ENCODE results near the gene HSDL1.

The HSDL1 gene

DNA sequence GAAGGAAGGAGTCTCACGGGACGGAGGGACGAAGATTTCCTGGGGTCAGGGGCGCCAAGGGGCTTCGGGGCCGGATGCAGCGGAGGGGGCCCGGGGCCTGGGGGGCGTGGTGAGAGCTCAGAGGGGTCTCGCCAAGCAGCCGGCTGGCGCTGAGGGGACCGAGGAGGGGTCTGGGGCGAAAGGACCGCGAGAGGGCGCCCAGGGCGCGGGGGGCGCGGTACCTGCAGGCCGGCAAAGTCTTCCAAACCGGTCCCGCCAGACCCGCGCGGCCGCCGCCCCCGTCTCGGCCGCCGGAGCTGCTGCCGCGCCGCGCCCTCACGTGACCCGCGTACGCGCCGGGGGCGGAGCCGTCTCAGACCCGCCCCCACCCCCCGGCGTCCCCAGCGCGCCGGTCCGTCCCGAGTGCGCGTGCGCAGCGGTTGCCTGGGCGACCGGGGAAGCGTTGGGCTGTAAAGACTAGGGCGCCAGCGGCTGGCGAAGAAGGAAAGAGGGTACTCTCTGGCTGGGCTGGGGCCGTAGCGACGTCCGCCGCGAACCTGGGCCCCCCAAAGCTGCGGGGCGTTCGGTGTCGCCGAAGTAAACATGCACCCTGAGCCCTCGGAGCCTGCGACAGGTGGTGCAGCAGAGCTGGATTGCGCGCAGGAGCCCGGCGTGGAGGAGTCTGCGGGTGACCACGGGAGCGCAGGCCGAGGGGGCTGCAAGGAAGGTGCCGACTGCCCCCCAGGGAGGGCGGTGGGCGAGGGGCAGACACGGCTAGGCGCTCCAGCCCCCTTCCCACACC, at the start of gene HSDL1, which contains the start of gene DNAAF1:
HSDL1 (minus strand) TSS at position 319 of the 781 bp plus-strand sequence. CDS start 13,856 bp downstream, outside the sequence.
DNAAF1 (plus strand) TSS at position 450 of the 781 bp plus-strand sequence; CDS start at position 583, 133 bp downstream.
- peak; percentile 86 for DNase-seq (ENCODE audit: low spot score)

DNA sequence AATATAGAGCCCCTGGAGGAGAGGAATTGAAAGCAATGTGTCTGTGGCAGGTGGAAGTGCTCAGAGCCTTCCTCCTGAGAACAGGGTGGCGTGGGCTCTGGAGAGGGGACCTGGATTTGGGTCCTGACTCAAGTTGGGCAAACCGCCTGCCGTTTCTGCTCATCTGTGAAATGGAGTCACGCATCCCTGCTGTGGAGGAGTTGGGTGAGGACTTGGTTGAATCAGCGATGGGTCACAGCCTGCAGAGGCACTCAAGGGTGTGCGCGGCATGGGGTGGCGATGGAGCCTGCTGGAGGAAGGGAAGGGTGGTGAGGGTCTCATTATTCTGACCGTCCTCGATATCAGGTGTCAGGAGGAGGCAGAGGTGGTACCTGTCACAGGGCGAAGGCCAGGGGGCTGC, 49.0 kb upstream of the HSDL1 start:
- no peak for DNase-seq (ENCODE audit: low spot score)

DNA sequence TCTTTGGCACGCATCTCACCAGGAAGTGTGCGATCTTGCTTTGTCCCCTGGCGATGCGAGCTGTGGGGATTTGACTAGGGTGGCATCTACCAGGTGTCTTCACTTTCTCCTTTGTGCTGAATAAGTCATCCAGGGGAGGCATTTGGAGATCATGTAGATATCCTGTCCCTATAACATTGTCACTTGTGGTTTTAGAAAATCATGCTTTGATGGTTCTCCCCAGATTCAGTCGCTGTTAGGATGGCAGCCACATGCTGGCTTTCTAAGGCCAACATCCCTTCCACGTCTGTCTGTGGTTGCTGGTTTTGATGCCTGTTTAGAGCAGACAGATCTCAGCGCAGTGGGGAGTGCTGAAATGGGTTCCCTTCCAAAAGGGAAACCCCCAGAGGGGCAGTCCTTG, 48.5 kb upstream of the HSDL1 start:
- DNase-seq (ENCODE audit: low spot score) = no peak

DNA sequence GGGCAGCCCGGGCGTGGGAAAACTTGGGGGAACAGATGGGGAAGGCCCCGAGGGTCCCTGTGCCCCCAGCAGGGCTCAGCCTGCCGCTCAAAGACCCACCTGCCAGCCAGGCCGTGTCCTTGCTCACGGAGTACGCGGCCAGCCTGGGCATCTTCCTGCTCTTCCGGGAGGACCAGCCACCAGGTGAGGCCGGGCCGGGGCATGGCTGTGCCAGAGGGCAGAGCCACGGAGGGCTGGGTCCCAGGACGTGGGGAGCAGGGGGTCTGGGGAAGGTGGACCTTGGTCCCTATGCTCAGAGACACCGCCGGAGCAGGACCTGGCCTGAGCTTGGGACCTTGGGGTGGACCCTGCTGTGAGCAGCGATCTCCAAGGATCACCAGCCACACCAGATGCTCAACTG, 46.5 kb upstream of the HSDL1 start:
- DNase-seq (ENCODE audit: low spot score) = no peak

DNA sequence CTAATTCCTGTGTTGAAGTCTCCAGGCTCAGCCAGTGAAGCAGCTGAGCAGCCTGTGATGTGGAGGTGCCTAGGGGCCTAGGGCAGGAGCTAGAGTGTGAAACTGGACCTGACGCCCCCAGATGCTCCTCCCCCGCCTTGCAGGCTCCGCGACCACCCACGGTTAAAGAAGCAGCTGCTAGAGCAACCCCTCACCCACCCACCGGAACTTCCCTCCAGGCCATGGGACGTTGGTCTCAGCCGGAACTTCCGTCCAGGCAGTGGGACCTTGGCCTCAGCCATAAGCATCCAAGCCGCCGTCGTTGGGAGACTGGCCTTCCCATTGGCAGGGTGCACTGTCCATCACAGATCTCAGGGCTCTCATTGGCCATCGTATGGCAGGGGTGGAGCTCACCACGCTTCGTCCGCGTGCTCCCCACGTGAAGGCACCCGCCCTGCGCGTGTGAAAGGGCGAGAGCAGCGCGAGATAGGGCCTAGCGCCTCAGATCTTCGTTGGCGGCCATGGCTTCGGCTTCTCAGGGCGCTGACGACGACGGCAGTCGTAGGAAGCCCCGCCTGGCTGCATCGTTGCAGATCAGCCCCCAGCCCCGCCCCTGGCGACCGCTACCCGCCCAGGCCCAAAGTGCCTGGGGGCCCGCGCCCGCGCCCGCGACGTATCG, 45.9 kb upstream of the HSDL1 start, which contains the start of gene ADAD2:
ADAD2 (plus strand) TSS at position 427 of the 658 bp plus-strand sequence; CDS start at position 501, 74 bp downstream.
- no peak for DNase-seq (ENCODE audit: low spot score)

DNA sequence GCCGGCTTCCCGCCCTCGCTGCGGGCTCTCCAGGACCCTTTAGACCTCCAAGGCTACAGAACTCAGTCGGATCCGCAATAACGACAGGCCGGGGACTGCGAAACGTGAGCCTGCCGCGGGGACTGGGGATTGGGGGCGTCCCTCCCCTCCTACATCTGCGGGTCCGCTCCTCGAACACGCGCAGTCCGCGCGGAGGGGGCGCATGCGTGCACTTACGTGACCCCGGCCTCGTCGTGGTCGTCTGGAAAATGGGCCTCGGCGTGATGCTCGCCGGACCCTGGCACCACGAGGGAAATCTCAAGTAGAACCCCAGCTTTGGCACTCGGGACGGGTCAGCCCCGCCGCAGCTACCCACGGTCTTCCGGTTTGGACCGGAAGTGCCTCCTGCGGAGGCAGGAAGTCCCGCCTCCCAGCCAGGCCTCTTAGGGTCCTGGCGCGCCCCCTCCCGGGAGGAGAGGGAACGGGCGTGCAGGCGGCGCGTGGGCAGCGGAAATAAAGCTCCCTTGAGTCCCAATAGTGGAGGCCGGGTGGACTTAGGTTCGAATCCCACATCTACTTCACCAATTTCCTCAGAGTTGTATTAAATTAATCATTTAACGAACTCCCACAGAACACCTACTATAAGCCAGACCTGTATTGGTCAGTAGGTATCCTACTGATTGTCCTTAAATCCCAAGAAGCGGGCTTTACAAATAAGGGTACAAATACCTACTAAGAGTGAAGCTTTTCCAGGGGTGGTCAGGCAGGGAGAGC, 41.9 kb upstream of the HSDL1 start, which contains the start of gene TAF1C:
TAF1C (minus strand) TSS at position 373 of the 753 bp plus-strand sequence. CDS start 2,069 bp downstream, outside the sequence.
- peak; percentile 93 for DNase-seq (ENCODE audit: low spot score)

DNA sequence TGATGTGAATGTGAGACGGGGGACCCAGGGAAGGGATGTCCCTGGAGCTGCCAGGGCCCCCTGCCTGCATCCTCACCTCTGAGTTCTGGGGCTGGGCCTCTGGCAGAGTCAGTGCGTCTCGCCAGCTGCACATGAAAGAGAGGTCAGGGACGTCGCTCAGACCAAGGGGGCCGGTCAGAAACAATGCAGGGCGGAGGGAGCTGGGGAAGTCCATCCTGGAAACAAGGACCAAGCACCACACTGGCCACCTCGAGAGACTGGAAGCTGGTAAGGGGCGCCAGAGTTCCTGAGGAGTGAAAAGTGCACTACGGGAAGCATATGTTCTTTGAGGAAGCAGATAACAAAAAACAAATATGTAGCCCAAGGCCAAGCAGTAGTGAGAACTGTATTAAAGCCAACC, 39.8 kb upstream of the HSDL1 start:
- no peak for DNase-seq (ENCODE audit: low spot score)

DNA sequence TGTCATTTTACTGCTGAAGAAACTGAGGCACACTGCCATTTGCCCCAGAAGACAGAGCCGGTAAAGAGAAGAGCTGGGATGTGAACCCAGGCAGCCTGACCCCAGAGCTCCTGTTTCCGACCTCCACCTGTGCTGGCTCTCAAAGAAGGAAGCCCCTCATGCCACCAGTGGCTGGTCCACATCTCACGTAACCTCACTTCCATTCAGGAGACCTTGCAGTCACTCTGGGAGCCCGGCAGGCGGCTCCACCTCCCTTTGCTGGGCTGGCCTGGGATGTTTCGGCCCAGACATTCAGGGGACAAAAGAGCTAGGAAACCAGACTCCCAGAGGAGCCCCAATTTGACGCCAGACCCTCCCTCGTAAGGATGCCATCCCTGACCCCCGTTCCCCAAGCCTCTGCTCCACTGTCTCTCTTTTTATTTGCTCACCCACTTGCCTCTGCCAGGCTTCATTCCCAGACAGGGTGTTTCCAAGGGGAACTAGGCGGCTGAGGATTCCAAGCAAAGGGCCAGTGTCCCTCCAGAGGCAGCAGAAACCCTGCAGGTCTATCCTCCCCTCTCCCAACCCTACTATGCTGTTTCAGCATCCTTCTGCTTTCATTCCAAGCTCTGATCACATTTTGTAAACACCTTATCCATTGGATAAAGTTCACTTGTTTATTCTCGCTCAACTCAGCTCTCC, 39.1 kb upstream of the HSDL1 start:
- no peak for DNase-seq (ENCODE audit: low spot score)

DNA sequence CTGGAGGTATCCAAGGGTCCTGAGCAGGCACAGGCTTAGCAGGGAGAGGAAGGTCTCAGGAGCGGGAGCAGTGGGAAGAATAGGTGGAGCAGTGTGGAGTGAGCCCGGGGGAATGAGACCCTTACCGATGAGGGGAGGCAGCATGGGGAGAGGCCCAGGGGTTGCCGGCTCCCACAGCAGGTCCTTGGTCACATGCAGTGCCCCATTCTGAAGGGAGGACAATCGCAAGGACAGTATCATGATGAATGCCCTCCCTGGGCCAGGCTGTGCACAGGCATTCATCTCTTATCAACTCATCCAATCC, 38.5 kb upstream of the HSDL1 start:
- DNase-seq (ENCODE audit: low spot score) = no peak

DNA sequence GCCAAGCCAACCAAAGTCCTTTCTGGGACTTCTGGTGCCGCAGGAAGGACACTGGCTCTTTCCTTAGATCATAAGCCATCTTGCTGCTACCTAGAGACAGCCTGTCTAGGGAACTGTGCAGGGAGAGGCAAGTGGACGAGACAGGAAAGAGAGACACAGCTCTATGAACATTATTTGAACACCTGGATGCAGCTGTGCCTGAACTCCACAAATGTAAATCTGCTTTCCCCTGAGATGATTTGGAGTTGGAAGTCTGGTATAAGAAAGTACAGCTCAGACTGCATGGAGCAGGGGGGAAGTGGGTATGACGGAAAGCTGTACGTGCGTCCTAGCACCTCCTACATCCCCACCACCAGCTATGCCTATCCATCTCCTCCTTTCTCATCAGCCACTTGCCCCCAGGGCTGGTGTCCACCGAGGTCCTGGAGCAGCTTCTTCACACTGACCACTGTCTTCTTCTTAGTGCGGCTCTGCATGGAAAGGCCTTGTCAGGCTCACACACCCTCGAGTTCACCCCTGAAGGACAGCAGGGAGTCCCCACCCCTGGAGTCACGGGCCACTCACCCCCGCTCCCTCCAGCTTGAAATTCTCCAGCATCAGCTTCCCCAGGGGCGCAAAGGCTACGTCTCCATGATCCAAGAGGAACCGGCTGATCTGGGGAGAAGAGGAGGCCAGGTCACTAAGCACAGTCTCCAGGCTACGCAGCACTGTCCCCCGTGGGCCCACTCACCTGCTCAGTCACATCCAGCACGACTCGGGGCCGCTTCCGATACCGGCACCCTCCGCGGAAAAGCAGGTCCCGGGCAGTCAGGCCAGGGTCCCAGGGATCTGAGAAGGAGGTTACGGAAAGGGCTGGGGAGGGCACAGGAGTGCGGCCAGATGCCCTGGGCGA, 37.9 kb upstream of the HSDL1 start:
- no peak for DNase-seq (ENCODE audit: low spot score)

DNA sequence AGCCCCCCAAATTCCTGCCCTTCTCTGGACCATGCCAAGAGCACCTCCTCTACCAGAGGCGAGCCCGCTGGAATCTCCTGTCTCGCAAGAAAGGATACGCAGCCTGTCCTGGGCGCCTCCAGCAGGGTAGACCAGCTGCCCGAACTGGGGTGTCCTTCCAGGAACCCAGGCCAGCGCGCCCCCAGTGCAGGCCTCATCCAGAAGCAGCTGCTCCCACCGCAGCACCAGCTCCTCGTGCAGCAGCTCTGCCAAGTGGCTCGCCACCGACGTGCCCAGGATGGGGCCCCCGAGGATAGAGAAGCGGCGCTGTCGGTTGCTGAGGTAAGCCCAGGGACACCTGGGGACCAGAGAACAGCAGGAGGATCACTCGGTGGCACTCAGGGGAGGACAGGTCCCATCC, 37.1 kb upstream of the HSDL1 start:
- no peak for DNase-seq (ENCODE audit: low spot score)

DNA sequence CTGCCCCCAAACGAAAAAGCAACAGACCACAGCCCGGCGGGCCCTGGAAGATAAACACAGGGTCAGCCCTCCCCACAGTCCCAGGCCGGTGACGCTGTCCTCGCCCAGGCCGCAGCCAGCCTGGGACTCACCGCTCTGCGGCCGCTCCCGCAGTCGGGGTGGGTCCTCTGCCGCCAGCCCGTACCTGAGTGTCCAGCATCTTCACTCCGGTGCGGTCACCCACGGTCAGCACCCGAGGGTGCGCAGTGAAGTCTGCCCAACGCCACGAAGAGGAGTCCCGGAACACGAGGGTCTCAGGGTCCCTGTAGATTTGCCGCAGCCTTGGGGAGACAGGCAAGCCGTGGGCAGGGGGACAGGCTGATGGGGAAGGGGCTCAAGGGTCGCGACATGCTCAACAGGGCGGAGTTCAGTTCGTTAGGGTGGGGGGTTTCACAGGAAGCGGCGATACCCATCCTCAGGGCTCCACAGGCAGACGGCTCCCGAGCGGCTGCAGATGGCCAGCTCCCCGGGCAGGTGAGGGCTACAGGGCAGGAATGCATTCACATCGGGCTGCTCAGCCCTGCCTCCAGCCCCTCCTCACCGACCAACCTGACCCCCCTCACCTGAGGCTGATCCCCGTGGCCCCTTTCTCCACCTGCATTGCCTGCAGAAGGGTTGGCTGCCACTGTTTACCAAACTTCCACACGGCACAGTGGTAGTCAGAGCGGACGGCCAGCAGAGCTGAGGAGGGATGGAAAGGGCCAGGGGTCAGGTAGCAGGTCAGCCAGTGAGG, 36.4 kb upstream of the HSDL1 start:
- DNase-seq (ENCODE audit: low spot score) = no peak

DNA sequence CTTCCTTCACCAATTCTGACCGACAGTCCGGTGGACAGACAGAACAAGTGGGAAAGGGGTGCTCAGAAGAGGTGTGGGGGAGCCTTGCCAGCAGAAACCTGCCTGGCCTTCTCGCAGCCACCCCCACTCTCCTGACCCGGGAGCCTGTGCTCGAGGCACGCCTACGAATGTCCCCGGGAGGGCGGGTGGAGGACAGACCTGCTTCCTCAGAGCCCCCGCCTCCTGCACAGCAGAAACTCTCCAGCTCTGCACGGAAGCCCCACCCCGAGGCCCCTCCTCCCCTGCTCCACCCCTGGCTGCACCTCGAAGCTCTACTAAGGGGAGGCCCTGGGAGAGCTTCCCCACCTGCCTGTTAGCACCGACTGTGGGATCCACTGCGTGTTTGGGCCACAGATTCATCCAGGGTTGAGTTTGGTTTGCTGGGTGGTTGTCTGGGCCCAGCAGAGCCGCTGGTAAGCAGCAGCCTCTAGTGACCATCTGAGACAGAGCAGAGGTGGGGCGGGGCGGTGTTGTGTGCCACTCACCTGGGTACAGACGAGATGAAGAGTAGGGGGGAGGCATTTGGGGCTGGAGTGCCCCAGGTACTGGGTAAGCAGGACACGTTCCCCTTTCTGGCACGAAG, 35.7 kb upstream of the HSDL1 start:
- no peak for DNase-seq (ENCODE audit: low spot score)

DNA sequence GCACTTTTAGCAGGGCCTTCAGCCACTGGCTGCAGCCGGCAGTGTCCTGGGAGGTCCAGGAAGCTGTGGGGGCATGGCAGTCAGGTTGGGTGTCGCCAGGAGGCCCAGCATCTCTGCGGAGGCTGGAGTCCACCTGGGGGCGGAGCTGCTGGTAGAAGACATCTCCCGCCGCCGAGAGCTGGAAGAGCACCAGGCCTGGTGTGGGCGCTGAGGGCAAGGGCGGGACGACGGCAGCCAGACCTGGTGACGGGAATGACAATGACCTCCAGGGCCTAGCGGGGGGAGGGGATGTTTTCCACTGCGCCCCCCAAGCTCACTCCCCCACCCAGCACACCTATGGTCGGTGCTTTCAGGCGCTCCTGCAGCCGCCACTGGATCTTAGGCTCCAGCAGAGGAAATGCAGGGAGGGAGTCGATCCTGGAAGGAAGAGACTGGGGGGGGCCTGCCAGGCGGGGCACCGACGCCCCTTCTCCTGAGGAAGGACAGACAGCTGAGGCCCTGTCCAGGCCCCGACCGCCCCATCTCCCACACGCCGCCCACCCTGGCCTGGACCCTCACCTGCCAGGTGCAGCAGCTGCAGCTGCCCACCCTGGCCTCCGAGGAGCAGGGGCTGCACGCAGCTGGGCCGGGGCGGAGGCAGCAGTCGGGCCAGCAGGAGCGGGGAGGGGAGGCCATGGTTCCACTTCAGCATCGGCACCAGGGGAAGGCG, 34.8 kb upstream of the HSDL1 start:
- no peak for DNase-seq (ENCODE audit: low spot score)

DNA sequence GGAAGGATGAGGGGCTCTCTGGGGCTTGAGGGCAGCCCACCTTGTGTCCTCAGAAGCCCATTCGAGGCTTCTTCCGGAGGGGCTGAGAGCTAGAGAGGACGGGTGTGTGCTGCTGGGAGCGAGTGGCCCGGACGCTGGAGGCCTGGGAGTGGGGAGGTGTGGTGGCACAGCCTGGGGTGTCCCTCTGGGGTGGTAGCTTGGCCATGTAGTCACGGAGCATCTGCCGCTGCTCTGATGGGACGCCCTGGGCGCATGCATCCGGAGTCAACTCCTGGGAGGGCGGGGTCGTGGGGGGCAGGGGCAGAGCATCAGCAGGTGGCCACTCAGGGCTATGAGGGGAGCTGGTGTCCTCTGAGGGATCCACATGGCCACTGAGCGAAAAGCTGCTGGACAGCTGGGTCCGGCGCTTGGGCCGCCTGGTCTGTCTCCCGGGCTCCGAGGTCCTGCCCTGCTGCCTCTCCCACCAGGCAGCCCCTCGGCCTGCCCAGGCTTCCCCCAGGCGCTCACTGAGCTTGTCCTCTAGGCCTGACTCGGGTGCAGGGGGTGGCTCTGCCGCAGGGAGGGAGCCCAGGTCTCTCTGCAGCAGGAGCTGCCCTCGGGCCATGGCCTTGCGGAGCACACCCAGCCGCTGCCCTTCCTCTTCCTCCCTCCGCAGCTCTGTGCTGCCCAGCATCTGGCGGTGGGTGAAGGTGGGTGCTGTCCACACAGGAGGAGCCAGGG, 34.1 kb upstream of the HSDL1 start:
- DNase-seq (ENCODE audit: low spot score) = no peak

DNA sequence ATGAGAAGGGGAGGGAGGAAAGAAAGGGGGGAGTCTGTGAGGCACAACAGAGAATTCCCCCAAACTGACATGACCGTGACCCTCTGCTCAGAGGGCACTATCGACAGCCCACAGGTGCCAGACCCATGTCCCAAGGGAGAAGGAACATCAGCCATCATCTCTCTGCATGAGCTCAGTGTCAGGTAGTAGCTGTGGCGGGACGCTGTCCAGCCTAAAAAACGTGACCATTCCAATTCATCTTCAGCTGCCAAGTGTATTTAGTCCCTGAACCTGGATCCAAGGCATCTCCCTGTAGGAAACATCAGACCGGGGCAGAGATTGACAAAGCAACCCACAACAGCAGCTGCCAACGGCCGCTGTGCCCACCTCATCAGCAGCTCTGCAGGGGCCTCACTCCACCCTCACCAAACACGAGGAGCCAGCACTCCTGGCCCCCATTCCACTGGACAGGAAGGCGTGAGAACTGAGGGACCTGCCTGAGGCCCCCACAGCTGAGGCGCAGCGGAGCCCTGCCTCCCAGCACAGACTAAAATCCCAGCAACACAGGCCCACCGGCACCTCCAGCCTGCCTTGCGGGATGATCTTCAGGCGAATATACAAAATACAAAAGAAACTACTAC, 33.3 kb upstream of the HSDL1 start:
- DNase-seq (ENCODE audit: low spot score) = no peak

DNA sequence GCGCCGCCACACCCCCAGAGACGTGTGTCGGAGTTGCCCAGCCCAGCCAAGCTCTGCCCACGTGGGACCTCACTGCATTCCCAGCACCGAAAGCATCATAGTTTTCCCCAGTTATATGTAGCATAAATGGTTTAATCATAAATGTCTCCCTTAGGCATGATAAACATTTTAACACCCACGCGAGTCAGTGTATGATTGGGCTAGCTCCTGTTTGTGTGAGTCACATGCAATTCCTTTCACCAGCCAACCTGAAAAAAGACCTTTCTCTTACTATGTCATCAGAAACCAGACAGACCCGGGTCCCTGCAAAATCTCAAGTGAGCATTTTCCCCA, 32.7 kb upstream of the HSDL1 start:
- DNase-seq (ENCODE audit: low spot score) = no peak
